ENCODE data around the gene PCDH9. TPM values are rescaled to one million over a fixed set of nuclear protein-coding genes. Genes with fewer than 3 reads are reported as not detected.

The PCDH9 gene
- total RNA-seq, 6 experiments from 2014 or later = 1.6 to 3.9 (median 3.1) TPM

DNA sequence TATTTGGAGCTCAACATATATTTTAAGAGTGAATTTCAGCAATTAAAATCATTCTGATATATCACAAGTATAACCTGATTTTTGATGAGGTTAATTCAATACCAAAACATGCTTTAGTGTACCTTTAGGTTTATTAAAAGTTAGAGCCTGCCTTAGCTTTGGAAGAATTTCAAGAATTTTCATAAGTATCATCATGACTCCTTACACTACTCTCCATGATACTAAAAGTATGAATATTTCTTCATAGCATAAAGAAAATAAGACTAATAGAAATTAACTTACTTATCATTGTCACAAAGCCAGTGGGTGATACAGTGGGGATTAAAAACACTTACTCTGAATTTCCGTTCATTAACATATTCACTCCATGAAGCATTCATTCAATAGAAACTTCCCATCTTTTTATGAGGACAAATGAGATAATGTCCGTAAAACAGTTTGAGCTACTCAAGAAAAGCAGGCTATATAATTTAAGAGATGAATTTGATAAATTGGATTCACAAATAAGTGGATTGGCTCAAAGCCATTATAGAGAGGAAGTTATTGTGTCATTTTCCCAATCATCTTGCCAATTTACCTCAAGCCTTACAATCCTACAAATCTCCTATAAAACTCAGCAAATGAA is 214.0 kb downstream of the PCDH9 start:
- Histone ChIP-seq H3K4me1 (no peaks in the 10 kb centered on the region), H3K27me3 (no peaks in the 10 kb centered on the region), H3K27ac (no peak overlapping the region), H3K36me3 (no peaks in the 10 kb centered on the region), H3K4me3 (no peak overlapping the region), H3K9me3 (no peaks in the 10 kb centered on the region)
- intact Hi-C loops (cut with DNase I) = no loop called here
- DNase-seq (no peak), ATAC-seq (no peak)
- 82% methylated on average over 2 of the region's 2 CpGs for WGBS (ENCODE audit: insufficient coverage, low coverage, low lambda C conversion rate, missing lambda C conversion rate)
- TF ChIP-seq CTCF (IDR thresholded peaks at IDR 0.05) (no peak), POLR2A (IDR thresholded peaks at IDR 0.05) (no peak)

GRCh38 chr13:67014399-67014798 is 215.7 kb downstream of the PCDH9 start:
- ATAC-seq (no peak), DNase-seq (no peak)
- Histone ChIP-seq H3K4me3 (no peak overlapping the region), H3K27ac (no peak overlapping the region), H3K4me1 (no peaks in the 10 kb centered on the region), H3K36me3 (no peaks in the 10 kb centered on the region), H3K27me3 (no peaks in the 10 kb centered on the region), H3K9me3 (no peaks in the 10 kb centered on the region)
- WGBS (ENCODE audit: insufficient coverage, low coverage, low lambda C conversion rate, missing lambda C conversion rate) = 82% methylated on average over 1 of the region's 1 CpG
- TF ChIP-seq POLR2A (IDR thresholded peaks at IDR 0.05) = no peak
- no peak for TF ChIP-seq CTCF (IDR thresholded peaks at IDR 0.05)
- intact Hi-C loops (cut with DNase I) = no loop called here

GRCh38 chr13:67013709-67014108 is 216.4 kb downstream of the PCDH9 start:
- ATAC-seq (no peak), DNase-seq (no peak)
- 63% methylated on average over 2 of the region's 2 CpGs for WGBS (ENCODE audit: insufficient coverage, low coverage, low lambda C conversion rate, missing lambda C conversion rate)
- no peak for TF ChIP-seq POLR2A (IDR thresholded peaks at IDR 0.05)
- no peak for TF ChIP-seq CTCF (IDR thresholded peaks at IDR 0.05)
- H3K4me3 ChIP-seq = no peak overlapping the region
- no peak overlapping the region for H3K27ac ChIP-seq
- H3K9me3 ChIP-seq = no peaks in the 10 kb centered on the region
- intact Hi-C loops (cut with DNase I) = no loop called here
- no peaks in the 10 kb centered on the region for H3K36me3 ChIP-seq
- H3K27me3 ChIP-seq = no peaks in the 10 kb centered on the region
- no peaks in the 10 kb centered on the region for H3K4me1 ChIP-seq

GRCh38 chr13:67008075-67008668 is 222.0 kb downstream of the PCDH9 start:
- Histone ChIP-seq H3K9me3 (no peaks in the 10 kb centered on the region), H3K4me1 (no peaks in the 10 kb centered on the region), H3K27me3 (no peaks in the 10 kb centered on the region), H3K4me3 (no peak overlapping the region), H3K36me3 (no peaks in the 10 kb centered on the region), H3K27ac (no peak overlapping the region)
- TF ChIP-seq CTCF (IDR thresholded peaks at IDR 0.05) (no peak), POLR2A (IDR thresholded peaks at IDR 0.05) (no peak)
- intact Hi-C loops (cut with DNase I) = no loop called here
- ATAC-seq (no peak), DNase-seq (no peak)
- WGBS (ENCODE audit: insufficient coverage, low coverage, low lambda C conversion rate, missing lambda C conversion rate) = 93% methylated on average over 1 of the region's 1 CpG

Data from right lobe of liver (tissue), 6 donors.